ES-I3 (cell line): ENCODE data around the gene RNU7-1.
A peak's percentile ranks its signal among the peaks of the same experiment; 100 is the strongest.

Source experiments
- H3K36me3 ChIP-seq: 2 replicates; pipeline ENCODE4 v1.6.1; 2013; ENCODE audit warnings: mild to moderate bottlenecking, low read length, control low read depth, moderate library complexity; ENCODE audit not compliant: insufficient read depth
- H3K4me1 ChIP-seq: 2 replicates; pipeline ENCODE4 v1.6.1; 2013; ENCODE audit warnings: mild to moderate bottlenecking, control low read depth, low read length; ENCODE audit not compliant: insufficient read depth
- H3K9ac ChIP-seq: 2 replicates; pipeline ENCODE4 v1.6.1; 2013; ENCODE audit warnings: low read depth, mild to moderate bottlenecking, low read length, moderate library complexity
- H3K9me3 ChIP-seq: 2 replicates; pipeline ENCODE4 v1.6.1; 2013; ENCODE audit warnings: mild to moderate bottlenecking, low read length, moderate library complexity; ENCODE audit not compliant: control insufficient read depth, insufficient read depth

Gene RNU7-1

GRCh38 chr12:6914246-6914946 lies 29.2 kb upstream of the RNU7-1 start, which contains the start of gene ENO2:
TSS of gene ENO2 (plus strand) at chr12:6914580. CDS start at chr12:6915833, 1,253 bp downstream.
- Histone ChIP-seq H3K9me3 (no peaks in the 10 kb centered on the region), H3K9ac (peak within 1 kb of the TSS; percentile 96), H3K36me3 (peaks cover 10% of the 10 kb centered on the region), H3K4me1 (peaks cover 35% of the 10 kb centered on the region)

DNA sequence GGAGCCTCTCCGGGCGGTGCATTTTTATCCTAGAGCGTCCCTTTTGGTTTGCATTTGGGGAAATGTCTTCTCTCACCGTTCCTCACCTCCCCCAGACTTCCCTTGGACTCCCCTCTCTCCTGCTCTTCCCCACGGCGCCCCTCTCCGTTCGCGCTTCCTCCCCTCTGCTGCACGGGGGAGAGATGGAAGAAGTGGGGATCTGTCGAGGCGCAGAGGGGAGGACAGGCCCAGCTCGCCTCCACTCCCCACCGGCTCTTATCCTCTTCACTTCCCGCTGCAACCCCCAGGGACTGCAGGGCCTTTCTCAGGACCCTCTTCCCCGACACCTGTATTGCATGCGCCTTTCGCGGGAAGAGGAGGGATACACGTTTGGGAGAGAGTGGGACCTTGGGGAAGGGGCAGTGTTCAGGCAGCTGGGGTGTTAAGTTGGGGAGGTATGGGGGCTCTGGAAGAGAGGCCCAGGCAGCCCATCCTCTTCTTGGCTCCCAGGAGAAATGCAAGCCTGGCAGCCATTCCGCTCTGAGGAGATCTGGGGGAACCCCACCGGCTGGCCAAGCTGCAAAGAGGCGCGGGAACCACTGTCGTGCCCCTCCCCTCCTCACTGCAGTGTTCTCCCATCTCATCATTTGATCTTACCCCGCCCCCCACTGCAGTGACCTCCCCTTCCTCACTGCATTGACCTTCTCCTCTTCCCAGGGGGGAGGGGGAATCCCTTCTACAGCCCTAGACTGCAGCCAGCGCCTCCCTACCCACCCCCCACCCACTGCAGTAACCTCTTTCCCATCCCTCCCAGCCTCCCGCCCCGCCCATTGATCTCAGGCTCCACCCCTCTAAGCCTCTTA lies 28.4 kb upstream of the RNU7-1 start:
- H3K36me3 ChIP-seq, result peaks cover 15% of the 10 kb centered on the region
- H3K9me3 ChIP-seq, result no peaks in the 10 kb centered on the region
- peak overlapping the region; percentile 96 for H3K9ac ChIP-seq
- peaks cover 40% of the 10 kb centered on the region for H3K4me1 ChIP-seq

DNA sequence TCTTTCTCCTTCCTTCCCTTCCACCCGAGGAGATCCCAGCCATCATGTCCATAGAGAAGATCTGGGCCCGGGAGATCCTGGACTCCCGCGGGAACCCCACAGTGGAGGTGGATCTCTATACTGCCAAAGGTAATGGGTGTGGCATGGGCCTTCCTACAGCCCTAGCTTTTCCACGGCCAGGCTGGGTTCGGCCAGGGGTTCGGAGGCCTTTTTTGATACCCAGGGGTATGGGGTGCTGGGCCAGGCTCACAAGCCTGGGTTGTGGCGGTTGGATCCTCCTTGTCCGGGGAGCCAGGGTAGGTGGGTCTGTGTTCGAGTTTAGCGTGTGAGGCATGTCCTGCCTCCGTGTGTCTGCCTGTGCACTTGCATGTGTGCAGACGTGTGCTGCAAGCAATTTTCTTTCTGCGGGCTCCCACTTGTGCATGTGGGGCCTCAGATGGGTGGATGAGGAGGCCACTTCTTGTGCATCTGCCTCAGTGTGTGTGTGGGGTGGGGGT lies 27.8 kb upstream of the RNU7-1 start:
- Histone ChIP-seq H3K4me1 (peaks cover 40% of the 10 kb centered on the region), H3K9me3 (no peaks in the 10 kb centered on the region), H3K9ac (peak overlapping the region; percentile 62; the same call in 1 of the 2 replicates), H3K36me3 (peaks cover 15% of the 10 kb centered on the region)

- H3K4me1 ChIP-seq, result peaks cover 40% of the 10 kb centered on the region
- peak overlapping the region; percentile 2; the same call in 1 of the 2 replicates for H3K9ac ChIP-seq
- H3K9me3 ChIP-seq, result no peaks in the 10 kb centered on the region
- peaks cover 15% of the 10 kb centered on the region for H3K36me3 ChIP-seq
These were observed 27.0 kb upstream of the RNU7-1 start for GRCh38 chr12:6916426-6917200.

DNA sequence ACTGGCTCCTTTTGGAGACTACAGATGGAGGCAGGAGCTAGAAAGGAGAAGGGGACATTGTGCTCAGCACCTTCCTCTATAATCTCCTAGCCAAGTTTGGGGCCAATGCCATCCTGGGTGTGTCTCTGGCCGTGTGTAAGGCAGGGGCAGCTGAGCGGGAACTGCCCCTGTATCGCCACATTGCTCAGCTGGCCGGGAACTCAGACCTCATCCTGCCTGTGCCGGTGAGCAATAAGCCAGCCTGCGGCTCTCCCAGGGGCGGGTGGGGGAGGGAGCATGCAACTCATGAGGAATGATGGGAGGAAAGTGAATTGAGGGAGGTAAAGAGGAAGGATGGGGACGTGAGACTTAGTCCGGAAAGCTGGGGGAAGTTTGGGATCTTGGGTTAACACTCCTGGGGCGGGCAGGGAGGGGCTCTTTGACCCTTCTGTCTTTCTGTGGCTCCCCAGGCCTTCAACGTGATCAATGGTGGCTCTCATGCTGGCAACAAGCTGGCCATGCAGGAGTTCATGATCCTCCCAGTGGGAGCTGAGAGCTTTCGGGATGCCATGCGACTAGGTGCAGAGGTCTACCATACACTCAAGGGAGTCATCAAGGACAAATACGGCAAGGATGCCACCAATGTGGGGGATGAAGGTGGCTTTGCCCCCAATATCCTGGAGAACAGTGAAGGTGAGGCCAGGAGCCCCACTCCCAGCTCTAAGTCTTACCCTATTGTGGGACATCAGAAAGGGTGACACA lies 26.0 kb upstream of the RNU7-1 start:
- Histone ChIP-seq H3K4me1 (peaks cover 36% of the 10 kb centered on the region; the same call in 1 of the 2 replicates), H3K9ac (no peak overlapping the region), H3K36me3 (peaks cover 15% of the 10 kb centered on the region), H3K9me3 (no peaks in the 10 kb centered on the region)

DNA sequence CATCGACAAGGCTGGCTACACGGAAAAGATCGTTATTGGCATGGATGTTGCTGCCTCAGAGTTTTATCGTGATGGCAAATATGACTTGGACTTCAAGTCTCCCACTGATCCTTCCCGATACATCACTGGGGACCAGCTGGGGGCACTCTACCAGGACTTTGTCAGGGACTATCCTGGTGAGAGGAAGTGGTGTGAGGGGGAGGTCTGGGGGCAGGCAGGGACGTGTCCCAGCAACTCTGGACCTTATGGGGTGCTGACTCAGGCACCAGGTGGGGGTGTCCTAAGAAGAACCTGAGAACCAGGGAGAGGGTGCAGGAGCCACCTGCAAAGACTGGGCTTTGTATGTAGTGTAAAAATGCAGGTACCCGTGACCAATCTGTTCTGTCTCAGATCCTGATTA lies 24.0 kb upstream of the RNU7-1 start:
- Histone ChIP-seq H3K9me3 (no peaks in the 10 kb centered on the region), H3K9ac (no peak overlapping the region), H3K4me1 (peaks cover 27% of the 10 kb centered on the region; the same call in 1 of the 2 replicates), H3K36me3 (peaks cover 15% of the 10 kb centered on the region)

DNA sequence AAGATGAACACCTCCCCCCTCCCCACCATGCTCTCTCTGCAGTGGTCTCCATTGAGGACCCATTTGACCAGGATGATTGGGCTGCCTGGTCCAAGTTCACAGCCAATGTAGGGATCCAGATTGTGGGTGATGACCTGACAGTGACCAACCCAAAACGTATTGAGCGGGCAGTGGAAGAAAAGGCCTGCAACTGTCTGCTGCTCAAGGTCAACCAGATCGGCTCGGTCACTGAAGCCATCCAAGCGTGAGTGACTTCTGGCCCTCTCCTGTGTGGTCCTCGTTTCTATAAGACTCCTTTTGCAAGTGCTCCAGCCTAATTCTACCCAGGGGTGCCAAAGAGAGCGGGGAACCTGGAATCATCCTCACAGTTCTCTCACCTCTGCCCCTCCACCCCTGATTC lies 22.1 kb upstream of the RNU7-1 start:
- H3K9me3 ChIP-seq, result no peaks in the 10 kb centered on the region
- peaks cover 29% of the 10 kb centered on the region; the same call in 1 of the 2 replicates for H3K4me1 ChIP-seq
- peaks cover 15% of the 10 kb centered on the region for H3K36me3 ChIP-seq
- H3K9ac ChIP-seq, result no peak overlapping the region

DNA sequence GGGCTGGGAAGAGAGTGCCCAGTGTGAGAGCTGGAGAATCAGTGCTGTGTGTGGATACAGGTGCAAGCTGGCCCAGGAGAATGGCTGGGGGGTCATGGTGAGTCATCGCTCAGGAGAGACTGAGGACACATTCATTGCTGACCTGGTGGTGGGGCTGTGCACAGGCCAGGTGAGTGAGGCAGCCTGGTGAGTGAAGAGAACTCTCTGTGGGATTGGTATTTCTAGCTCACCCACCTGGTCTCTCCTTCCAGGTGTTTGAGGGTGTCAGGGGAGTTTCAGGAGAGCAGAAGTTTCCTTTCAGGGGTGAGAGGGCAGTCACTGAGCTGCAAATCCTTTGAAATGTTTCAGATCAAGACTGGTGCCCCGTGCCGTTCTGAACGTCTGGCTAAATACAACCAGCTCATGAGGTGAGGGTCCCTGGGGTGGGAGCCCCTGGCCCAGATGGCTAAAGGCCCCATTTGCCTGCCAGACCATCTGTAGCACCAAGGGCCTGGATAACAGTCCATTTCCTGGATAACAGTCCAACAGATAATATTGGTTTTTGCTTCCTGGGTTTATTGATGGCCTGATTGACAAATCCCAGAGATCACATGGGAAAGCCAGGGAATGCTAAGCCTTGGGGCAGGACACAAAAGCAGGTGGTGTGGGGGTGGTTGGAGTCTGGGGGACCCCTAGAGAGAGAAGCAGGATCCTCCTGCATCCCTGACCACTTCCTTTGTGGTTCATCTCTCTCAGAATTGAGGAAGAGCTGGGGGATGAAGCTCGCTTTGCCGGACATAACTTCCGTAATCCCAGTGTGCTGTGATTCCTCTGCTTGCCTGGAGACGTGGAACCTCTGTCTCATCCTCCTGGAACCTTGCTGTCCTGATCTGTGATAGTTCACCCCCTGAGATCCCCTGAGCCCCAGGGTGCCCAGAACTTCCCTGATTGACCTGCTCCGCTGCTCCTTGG lies 21.3 kb upstream of the RNU7-1 start:
- no peaks in the 10 kb centered on the region for H3K9me3 ChIP-seq
- H3K9ac ChIP-seq, result no peak overlapping the region
- peaks cover 21% of the 10 kb centered on the region; the same call in 1 of the 2 replicates for H3K4me1 ChIP-seq
- H3K36me3 ChIP-seq, result peaks cover 12% of the 10 kb centered on the region

DNA sequence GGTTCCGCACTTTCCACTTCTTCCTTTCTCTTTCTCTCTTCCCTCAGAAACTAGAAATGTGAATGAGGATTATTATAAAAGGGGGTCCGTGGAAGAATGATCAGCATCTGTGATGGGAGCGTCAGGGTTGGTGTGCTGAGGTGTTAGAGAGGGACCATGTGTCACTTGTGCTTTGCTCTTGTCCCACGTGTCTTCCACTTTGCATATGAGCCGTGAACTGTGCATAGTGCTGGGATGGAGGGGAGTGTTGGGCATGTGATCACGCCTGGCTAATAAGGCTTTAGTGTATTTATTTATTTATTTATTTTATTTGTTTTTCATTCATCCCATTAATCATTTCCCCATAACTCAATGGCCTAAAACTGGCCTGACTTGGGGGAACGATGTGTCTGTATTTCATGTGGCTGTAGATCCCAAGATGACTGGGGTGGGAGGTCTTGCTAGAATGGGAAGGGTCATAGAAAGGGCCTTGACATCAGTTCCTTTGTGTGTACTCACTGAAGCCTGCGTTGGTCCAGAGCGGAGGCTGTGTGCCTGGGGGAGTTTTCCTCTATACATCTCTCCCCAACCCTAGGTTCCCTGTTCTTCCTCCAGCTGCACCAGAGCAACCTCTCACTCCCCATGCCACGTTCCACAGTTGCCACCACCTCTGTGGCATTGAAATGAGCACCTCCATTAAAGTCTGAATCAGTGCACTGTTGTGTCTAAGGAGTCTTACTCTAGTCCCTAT lies 20.4 kb upstream of the RNU7-1 start:
- Histone ChIP-seq H3K36me3 (0 out of 2 replicates have a peak, but pooled peaks cover 8% of the 10 kb centered on the region), H3K4me1 (peaks cover 19% of the 10 kb centered on the region; the same call in 1 of the 2 replicates), H3K9me3 (no peaks in the 10 kb centered on the region), H3K9ac (no peak overlapping the region)

DNA sequence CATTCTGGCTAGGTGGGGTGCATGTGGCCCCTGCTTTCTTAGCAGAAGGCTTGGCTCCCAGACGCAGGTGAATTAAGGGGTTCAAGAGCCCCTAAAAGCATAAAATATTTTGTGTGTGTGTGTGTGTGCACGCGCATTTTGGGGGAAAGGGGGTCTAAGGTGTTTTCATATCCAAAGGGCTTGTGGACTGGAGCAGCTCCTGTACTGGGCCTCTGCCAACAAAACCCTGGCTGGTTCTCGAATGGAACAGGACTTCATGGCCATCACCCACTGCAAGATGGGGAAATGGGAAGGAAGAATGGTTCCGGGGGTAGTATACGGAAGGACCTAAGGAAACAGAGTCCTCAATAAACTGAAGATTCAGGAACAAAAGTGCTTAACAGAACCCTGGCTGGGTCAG lies 19.8 kb upstream of the RNU7-1 start:
- Histone ChIP-seq H3K36me3 (0 out of 2 replicates have a peak, but pooled peaks cover 7% of the 10 kb centered on the region), H3K4me1 (peaks cover 19% of the 10 kb centered on the region; the same call in 1 of the 2 replicates), H3K9me3 (no peaks in the 10 kb centered on the region), H3K9ac (no peak overlapping the region)

- Histone ChIP-seq H3K36me3 (no peaks in the 10 kb centered on the region), H3K4me1 (peaks cover 20% of the 10 kb centered on the region), H3K9ac (peak overlapping the region; percentile 74), H3K9me3 (no peaks in the 10 kb centered on the region)
These were observed 18.4 kb upstream of the RNU7-1 start for GRCh38 chr12:6925239-6925539.

- H3K36me3 ChIP-seq, result no peaks in the 10 kb centered on the region
- no peaks in the 10 kb centered on the region for H3K9me3 ChIP-seq
- H3K9ac ChIP-seq, result peak overlapping the region; percentile 74
- H3K4me1 ChIP-seq, result peaks cover 21% of the 10 kb centered on the region
These were observed 17.9 kb upstream of the RNU7-1 start for GRCh38 chr12:6925540-6926279.
